ENCODE measurements around the gene DENND1A. TPM values are rescaled to one million over a fixed set of nuclear protein-coding genes. Genes with fewer than 3 reads are reported as not detected.
A peak's percentile ranks its signal among the peaks of the same experiment; 100 is the strongest.
"Not testable (repeated sequence)": the region's sequence is repeated elsewhere in the genome, so short reads cannot be mapped to it uniquely, and the experiment has no call there.

The DENND1A gene
- total RNA-seq, 1 experiment from 2014 or later: 20.6 TPM

GRCh38 chr9:123816817-123817472 lies 113.0 kb downstream of the DENND1A start:
- DNase-seq (ENCODE audit: low read depth): no peak

GRCh38 chr9:123815856-123816255 lies 114.1 kb downstream of the DENND1A start:
- DNase-seq (ENCODE audit: low read depth): not testable (repeated sequence)

- DNase-seq (ENCODE audit: low read depth): no peak
Observed at GRCh38 chr9:123814496-123814895, 115.4 kb downstream of the DENND1A start.

DNA sequence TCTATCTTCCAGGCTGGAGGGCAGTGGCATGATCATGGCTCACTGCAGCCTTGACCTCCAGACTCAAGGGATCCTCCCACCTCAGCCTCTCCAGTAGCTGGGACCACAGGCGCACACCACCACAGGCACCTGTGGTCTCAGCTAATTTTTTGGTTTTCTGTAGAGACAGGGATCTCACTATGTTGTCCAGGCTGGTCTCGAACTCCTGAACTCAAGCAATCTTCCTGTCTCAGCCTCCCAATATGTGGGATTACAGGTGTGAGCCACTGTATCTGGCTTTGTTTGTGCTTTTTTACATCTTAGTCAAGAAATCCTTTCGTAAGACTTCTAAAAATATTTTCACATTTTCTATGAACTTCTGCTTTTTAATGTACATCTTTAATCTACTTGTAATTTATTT lies 116.9 kb downstream of the DENND1A start:
- no peak for DNase-seq (ENCODE audit: low read depth)

DNA sequence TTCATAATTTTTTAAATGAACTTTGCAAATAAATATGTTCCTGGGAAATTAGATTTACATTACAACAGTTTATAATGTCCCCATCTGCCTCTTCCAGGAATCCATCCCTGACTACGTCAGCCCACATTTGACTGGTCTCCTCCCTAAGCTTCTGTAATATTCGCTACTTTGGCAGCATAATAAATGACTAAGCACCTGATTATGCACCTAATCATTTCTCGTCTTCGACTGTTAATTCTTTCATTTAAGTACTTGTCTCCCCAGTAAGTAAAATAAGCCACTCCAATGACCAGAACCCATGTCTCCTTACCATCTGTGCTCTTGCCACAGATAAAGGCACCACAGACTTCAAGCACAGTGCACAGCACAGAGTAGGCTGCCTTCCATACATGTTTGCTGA lies 122.7 kb downstream of the DENND1A start:
- DNase-seq (ENCODE audit: low read depth): no peak

DNA sequence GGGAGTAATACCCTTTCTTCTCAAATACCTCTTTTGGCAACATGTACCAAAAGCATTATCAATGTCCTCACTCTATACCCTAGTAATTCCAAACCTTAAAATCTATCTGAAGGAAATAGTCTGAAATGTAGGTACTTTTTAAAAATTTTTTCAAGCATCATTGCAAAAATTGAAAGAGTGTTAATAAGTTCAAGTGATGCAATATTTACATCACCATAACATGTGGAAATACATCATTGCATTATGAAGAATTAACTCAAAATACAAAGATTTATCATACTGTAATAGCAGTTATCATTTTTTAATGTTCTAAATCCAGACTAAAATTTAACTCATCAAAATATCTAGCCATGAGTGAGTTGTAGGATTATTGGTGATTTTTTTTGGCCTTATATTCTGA lies 123.1 kb downstream of the DENND1A start:
- DNase-seq (ENCODE audit: low read depth): no peak

GRCh38 chr9:123798195-123798594 lies 131.7 kb downstream of the DENND1A start:
- DNase-seq (ENCODE audit: low read depth): no peak

DNA sequence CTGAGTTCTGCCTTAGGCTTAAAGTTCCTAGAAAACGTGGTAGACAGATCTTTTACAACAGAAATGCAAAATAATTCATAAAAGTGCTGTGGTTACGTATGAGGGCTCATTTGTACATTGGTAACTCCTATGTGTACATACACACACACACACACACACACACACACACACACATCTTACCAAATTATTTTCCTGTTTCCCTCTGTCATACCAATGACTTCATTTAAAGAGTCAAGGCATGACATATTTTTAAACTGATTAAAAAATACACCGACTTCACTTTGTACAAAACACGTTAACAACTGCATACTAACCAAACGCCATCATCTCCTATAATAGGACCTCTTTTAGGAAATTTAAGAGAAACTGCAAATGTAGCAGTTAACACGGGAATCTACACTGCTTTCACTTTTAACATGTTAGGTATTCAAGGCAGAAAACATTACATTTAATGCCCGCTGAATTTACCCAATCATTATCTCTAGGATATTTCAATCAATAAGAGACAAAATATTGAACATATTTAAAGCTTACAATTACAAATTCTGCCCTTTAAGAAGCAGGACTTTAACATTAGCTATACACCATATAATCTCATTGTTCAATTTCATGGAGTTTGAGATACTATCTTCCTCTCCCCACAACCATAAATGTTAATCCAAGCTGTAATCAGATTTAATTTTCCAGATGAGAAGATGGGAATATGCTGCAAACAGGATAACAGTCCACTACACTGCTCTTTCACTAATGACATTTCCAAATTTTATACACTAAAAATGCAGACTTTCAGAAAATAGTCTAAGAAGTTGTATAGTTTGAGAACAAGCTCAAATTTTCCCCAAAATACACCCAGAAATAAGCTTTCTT lies 133.1 kb downstream of the DENND1A start:
- no peak for DNase-seq (ENCODE audit: low read depth)

DNA sequence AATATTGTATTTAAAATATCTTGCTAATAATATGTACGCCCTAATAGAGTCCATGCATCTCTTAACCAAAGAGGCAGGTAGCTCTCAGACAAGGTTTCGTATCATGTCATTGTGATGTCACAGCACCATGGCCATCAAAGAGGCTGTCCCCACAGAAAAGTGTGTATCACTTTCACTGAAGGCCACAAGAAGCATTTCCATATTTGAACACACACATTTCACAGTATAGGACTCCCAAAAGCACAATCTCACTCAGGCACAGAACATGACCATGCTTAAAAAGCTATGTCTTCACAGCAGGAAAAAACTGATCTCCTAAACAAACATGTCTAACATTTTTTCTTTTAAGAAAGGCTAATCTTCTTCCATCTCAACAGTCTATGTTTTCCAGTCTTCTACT lies 133.8 kb downstream of the DENND1A start:
- DNase-seq (ENCODE audit: low read depth): no peak

DNA sequence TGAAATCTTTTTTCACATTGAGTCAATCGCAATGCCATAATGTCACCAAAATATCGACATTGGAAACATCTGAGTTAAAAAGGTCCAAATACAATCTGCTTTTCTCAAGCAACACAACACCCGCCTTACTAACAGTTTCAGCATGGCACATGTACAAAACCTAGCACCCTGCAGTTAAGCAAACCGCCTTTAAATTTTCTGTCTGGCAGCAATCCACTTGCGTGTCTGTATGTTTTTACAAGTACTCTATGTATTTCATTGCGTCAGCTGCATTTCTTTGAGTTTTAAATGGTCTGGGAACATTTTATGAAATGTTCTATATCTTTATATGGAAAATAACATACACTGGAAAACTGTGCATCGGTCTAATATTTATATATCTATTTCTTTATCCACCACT lies 134.6 kb downstream of the DENND1A start:
- no peak for DNase-seq (ENCODE audit: low read depth)

DNA sequence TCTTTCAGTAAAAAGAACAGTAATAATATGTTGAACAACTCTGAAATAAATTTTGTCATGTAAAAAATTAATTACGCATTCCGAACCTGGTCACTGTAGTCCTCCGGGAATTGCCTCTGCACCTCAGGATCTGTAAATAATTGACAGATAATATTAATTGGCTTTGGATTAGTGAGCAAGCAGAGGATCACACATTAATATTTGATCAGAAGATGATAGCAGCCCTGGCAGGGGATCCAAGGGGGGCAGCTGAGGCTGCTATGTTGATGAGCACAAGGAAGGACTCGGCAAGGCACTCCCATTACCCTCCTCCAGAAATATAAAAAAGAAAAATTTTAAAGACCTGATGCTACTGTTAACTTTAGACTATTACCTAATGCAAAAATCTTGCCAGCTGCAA lies 137.4 kb downstream of the DENND1A start:
- no peak for DNase-seq (ENCODE audit: low read depth)

DNA sequence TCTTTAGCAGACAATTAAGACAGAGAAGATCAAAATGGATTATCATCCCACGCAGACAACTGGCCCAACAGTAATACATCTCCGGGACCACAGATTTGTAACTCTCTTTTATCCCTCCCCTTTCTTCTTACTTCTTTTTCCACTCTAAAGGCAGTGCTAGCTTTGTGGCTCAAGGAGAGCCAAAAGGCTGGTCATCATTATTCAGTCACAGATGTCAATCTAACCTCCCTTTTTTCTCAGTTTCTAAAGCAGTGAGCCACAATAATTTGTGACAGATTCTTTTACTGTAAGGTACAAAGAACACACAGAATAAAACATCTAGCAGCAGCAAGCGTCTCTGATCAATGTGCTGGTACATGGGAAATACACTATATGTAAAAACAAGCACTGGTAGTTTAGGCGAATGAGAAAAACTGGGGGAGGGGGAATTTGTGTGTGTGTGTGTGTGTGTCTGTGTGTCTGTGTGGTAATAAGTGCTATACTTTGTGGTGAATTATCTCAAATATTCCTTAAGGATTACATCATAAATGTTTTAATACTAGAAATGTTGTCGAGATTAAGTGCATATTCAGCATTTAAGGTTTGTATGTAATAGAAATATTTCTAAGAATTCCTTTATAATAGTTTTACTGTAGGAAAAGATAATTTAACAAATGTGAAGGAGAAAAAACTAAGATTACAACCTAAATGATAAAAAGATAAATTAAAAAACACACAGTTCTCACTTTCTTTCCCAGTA lies 140.2 kb downstream of the DENND1A start:
- no peak for DNase-seq (ENCODE audit: low read depth)

- no peak for DNase-seq (ENCODE audit: low read depth)
Observed at GRCh38 chr9:123787416-123787815, 142.5 kb downstream of the DENND1A start.

- peak; percentile 13 for DNase-seq (ENCODE audit: low read depth)
Observed at GRCh38 chr9:123784518-123784917, 145.4 kb downstream of the DENND1A start.

- no peak for DNase-seq (ENCODE audit: low read depth)
Observed at GRCh38 chr9:123778232-123778902, 151.6 kb downstream of the DENND1A start.

DNA sequence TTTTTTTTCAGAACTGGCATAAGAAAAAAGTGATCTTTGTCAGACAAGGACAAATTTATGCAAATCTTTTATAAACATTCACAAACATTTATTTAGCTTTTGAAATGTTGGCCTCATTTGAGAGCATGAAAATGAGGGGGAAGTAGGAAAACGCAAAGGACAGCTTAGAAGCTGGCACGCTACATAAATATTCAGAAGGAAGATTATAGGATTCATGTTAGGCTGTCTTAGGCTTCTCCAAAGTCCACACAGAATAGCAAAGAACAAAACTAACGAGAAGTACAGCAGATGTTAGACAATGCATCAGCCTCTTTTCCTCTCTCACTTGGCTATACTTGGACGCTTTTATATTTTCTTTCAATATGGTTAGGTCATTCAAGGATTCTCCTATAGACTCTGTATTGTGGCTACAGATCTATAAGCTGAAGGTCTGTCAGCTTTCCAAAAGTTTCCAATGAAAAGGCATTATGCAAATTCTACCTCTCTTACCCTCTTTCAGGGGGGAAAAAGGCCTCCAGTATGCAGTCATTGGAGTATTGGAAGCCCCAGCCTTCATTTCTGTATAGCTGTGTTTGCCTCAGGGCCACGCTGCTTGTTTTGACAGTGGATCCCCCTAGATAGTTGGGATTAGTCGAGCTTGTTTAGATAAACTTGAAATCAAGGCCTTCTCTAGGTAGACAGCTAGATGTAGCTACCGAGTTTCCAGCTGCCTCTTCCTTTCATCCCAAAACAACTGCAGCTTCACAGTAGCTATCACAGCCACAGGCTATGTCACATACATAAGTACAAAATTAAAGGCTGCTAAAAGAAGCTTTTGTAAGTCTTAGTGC lies 153.0 kb downstream of the DENND1A start:
- no peak for DNase-seq (ENCODE audit: low read depth)

DNA sequence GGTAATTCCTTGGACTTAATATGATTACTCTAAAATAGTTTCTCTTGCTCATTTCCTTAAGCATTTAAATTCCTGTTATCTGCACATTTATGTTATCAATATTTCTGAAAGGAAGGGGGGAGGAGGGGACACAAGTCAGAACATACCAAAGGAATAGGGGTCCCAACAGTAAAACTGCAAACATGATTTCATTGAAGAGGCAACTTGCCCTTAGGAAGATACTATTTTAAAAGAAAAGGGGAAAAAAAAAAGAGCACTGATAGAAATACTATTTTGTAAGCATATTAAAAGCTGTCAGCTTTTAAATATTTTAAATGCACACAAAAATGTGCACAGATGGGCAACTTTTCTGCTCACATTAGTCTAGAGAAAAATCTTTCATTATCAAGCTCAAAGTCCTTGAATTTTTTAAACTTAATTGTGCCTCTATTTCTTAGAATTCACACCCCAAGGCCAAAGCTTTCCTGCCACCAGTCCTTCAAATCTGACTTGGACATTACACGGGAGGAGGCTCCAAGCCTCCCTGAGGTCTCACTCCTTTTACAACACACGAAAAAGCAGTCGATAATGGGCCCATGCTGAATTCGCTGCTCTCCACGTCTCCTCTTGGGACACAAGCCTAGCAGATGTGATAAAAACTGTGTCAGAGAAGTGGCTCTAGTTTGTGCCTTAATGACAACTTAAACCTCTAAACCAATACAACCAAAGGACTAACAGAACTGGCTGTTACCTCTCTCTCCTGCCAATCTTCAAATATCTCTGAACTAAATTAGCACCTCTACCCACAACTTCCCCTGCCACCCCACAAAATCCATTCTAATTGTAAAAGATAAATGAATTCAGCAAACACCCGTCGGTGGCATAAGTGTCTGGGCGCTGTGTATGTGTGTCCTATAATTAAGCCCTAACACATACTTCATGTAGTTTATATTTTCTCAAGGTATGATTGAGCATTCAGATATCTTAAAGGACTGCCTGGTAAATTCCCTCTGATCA lies 154.3 kb downstream of the DENND1A start:
- no peak for DNase-seq (ENCODE audit: low read depth)

- no peak for DNase-seq (ENCODE audit: low read depth)
Observed at GRCh38 chr9:123773783-123774182, 156.1 kb downstream of the DENND1A start.

- no peak for DNase-seq (ENCODE audit: low read depth)
Observed at GRCh38 chr9:123772967-123773366, 157.0 kb downstream of the DENND1A start.

DNA sequence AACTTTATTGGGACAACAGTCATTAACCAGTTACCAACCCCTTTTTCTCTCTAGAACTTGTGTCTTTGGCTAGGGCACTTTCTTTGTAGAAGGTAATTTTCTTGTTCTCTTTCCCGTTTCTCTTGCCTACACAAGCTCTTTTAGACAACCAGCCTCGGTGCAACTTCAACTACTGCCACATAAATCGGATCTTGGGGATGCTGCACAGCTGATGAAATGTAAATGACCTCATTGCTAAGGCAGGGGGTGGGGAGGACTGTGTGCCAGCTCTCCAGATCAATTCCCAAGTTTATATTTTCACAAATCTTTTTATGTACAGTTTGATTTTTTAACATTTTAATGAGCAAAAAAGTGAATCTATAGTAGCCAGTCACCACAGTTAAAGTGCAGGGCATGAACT lies 157.6 kb downstream of the DENND1A start:
- DNase-seq (ENCODE audit: low read depth): no peak
